Activated naive CD8-positive, alpha-beta T cell (primary cell): ENCODE results near the gene LCT.
"Not testable (repeated sequence)": the region's sequence is repeated elsewhere in the genome, so short reads cannot be mapped to it uniquely, and the experiment has no call there.

ENCODE experiments used
- H3K27ac Mint-ChIP-seq: one replicate; pipeline ENCODE4 v1.8.0; 2021; ENCODE audit warnings: mixed read lengths
- H3K27me3 Mint-ChIP-seq: one replicate; pipeline ENCODE4 v1.8.0; 2021; ENCODE audit warnings: mixed read lengths
- H3K36me3 Mint-ChIP-seq: one replicate; pipeline ENCODE4 v1.8.0; 2021; ENCODE audit warnings: mixed read lengths
- H3K4me1 Mint-ChIP-seq: one replicate; pipeline ENCODE4 v1.8.0; 2021; ENCODE audit warnings: low read depth, mixed read lengths
- H3K4me3 Mint-ChIP-seq: one replicate; pipeline ENCODE4 v1.8.0; 2021; ENCODE audit warnings: mild to moderate bottlenecking, mixed read lengths
- H3K9me3 Mint-ChIP-seq: one replicate; pipeline ENCODE4 v1.8.0; 2021; ENCODE audit warnings: low read depth, mixed read lengths

Gene LCT

DNA sequence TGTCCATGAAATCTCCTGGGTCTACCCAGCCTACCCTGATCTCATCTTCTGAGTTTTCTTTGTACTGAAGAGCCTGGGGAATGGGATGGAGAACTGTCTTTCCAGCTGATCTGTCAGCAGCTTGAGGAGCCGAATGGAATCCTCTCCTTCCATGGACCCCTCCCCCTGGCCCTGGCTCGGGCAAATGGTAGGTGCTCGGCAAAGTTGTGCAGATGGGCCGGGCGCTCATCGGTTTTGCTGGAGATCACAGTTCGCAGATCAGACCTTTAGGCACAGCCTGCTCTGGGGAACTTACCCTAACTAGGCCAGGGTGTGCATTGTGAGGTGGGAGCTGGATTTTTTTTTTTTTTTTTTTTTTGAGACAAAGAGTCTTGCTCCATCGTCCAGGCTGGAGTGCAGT, 40.4 kb downstream of the LCT start:
- Mint-ChIP-seq H3K4me1 (peaks cover 24% of the 10 kb centered on the region), H3K27ac (no peak overlapping the region)

DNA sequence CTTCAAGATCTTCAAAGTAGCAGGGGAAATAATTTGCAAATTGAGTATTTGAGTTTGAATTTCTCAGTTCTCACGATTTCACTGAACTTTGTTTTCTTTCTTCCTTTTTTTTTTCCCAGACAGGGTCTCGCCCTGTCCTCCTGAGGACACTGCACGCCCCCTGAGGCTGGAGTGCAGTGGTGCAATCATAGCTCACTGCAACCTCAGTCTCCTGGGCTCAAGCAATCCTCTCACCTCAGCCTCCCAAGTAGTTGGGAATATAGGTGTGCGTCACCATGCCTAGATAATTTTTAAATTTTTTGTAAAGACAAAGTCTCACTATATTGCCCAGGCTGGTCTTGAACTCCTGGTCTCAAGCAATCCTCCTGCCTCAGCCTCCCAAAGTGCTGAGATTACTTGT, 41.3 kb downstream of the LCT start:
- not testable (repeated sequence) for H3K36me3 Mint-ChIP-seq, H3K27ac Mint-ChIP-seq, H3K27me3 Mint-ChIP-seq, H3K9me3 Mint-ChIP-seq, H3K4me3 Mint-ChIP-seq
- peaks cover 28% of the 10 kb centered on the region for H3K4me1 Mint-ChIP-seq

More for the DNA sequence above, 40.4 kb downstream of the LCT start:
- Mint-ChIP-seq H3K9me3 (no peaks in the 10 kb centered on the region), H3K4me3 (no peak overlapping the region), H3K36me3 (peaks cover 6% of the 10 kb centered on the region), H3K27me3 (no peaks in the 10 kb centered on the region)

DNA sequence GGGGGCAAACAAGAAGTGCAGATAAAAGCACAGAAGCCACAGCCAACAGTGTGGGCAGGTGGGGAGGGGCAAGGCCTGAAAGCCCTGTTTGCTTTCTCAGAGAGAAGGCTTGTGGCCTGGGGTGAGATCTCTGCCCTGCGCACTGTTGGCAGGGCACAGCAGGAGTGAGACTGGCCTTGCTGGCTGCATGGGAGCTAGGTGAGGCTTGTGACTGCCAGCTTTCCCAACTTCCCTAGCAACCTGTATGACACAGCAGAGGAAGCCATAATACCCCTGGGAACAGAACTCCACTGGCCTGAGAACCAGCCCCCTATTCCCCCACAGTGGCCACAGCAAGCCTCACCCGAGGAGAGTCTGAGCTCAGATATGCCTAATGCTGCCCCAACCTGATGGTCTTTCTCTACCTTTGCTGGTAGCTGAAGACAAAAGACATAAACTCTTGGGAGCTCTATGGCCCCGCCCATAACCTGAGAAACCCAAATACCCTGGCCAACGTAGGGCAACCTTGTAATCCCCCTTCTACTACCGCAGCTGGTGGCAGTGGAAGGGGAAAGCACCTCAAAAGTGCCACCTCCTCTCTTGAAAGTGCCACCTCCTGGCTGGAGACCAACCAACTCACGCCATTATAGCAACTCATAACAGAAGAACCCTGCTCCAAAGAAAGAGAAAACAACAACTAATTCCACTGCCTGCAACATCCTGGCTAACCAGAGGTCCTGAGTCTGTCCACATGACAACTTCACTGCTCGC, 44.4 kb downstream of the LCT start:
- Mint-ChIP-seq H3K9me3 (no peaks in the 10 kb centered on the region), H3K27ac (peak overlapping the region; percentile 46), H3K4me1 (peaks cover 28% of the 10 kb centered on the region), H3K27me3 (no peaks in the 10 kb centered on the region), H3K4me3 (no peak overlapping the region), H3K36me3 (peaks cover 2% of the 10 kb centered on the region)

DNA sequence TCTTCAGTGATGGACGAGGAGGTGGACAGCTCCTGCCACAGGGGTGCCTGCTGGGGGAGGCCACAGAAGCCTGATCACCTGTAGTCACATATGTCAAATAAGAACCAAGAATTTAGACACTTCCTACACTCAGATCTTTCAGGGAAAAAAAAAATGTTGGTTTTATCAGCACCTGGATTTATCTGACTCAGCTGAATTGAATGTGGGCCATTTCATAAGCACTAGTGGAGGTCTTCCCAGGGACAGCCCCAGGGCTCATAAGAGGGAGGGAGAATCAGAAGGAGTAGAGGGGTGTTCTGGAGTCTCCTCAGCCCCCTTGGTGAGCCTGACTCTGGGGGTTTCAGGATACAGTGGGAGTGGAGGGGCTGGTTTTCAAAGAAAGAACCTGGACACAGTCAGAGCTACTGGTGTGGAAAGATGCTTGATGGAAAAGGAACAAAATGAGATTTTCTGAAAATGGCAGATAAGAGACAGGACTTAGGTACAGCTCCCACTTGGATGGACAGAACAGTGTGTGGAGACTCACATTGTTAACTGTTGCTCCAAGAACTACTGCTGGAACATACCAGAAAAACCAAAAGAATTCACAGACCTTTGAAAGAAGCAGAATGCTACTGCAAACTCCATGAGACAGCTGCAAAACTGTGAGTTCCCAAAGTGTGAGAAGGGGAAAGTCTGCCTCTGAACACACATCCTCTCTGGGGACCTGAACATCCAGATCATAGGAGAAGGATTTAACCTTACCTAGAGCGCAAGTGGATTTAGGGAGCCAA, 45.4 kb downstream of the LCT start:
- Mint-ChIP-seq H3K27me3 (no peaks in the 10 kb centered on the region), H3K9me3 (no peaks in the 10 kb centered on the region), H3K27ac (peak overlapping the region; percentile 4), H3K4me3 (no peak overlapping the region), H3K4me1 (peaks cover 25% of the 10 kb centered on the region), H3K36me3 (peaks cover 7% of the 10 kb centered on the region)

DNA sequence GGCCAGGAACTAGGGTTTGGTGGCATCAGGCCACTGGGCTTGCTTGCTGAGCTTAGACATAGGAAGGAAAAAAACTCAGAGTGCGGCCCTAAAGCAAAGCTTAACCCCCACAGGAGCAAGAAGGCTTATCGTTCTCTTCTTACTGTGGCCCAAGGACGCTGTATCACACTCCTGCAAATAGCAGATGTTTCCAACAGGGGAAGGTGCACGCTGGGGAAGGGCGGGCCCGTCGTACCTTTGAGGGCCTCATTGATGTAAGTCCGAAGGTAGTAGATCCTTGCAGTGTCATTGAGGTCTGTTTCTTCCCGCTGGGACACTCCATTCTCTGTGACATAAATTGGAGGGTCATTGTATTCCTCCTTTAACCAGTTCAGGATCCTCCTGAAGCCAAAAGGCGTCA, 46.6 kb downstream of the LCT start:
- H3K4me3 Mint-ChIP-seq: no peak overlapping the region
- no peaks in the 10 kb centered on the region for H3K27me3 Mint-ChIP-seq
- H3K27ac Mint-ChIP-seq: no peak overlapping the region
- peaks cover 10% of the 10 kb centered on the region for H3K36me3 Mint-ChIP-seq
- peaks cover 25% of the 10 kb centered on the region for H3K4me1 Mint-ChIP-seq
- H3K9me3 Mint-ChIP-seq: no peaks in the 10 kb centered on the region

DNA sequence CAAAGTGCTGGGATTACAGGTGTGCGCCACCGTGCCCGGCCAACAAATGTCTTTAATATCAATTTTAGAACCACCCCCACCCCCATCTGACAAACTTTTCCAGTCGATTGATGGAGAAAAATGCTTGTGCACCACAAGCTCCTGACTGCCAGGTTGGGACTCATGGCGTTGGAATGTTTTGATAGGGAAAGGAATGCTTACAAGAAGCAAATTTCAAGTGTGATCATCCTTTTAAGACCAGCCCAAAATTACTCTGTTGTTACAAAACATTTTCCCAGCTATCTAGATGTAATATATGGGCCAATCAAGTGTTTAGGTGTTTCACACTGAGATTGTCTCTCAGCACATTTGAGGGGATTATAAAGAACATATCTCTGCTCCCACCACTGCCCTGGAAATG, 50.2 kb downstream of the LCT start:
- H3K4me3 Mint-ChIP-seq: no peak overlapping the region
- H3K4me1 Mint-ChIP-seq: peaks cover 5% of the 10 kb centered on the region
- H3K27ac Mint-ChIP-seq: no peak overlapping the region
- H3K9me3 Mint-ChIP-seq: peaks cover 5% of the 10 kb centered on the region
- peaks cover 23% of the 10 kb centered on the region for H3K36me3 Mint-ChIP-seq
- H3K27me3 Mint-ChIP-seq: no peaks in the 10 kb centered on the region

DNA sequence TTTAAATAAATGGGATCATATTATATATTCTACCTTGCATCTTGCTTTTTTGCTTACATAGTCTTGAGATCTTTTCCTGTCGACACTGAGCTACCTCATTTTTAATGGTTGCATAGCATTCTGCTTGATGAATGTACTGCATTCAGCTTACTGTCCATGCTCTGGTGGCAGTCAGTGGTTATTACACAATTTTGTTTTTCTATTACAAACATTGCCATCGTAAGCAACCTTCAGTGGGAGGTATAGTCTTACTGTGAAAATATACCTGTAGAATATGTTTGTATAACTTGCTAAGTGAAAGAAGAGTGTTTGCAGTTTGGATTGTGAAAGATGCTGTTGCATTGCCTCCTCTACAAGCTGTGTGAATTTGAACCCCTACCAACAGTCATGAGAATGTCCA, 52.0 kb downstream of the LCT start:
- Mint-ChIP-seq H3K4me3 (no peak overlapping the region), H3K9me3 (peaks cover 5% of the 10 kb centered on the region), H3K4me1 (no peaks in the 10 kb centered on the region), H3K36me3 (peaks cover 27% of the 10 kb centered on the region), H3K27me3 (no peaks in the 10 kb centered on the region), H3K27ac (no peak overlapping the region)

DNA sequence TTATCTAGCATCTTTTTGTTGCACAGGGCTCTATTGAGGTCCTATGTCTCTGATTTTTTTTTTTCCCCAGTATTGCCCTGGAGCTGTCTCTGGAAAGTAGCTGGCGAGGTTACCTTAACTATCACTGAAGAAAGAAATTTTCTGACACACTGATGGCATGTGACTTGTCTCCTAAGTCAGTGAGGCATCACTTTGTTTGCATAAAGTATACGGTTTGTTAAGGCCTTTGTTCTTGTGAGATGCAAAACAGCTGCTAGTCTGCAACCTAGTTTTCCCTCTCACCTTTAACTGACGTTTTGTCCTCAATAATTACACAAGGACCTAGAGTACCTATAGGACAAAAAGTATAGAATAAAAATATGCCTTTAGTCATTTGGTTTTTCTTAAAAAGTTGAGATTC, 53.5 kb downstream of the LCT start:
- no peak overlapping the region for H3K27ac Mint-ChIP-seq
- no peak overlapping the region for H3K4me3 Mint-ChIP-seq
- H3K9me3 Mint-ChIP-seq: peaks cover 5% of the 10 kb centered on the region
- no peaks in the 10 kb centered on the region for H3K4me1 Mint-ChIP-seq
- peaks cover 27% of the 10 kb centered on the region for H3K36me3 Mint-ChIP-seq
- H3K27me3 Mint-ChIP-seq: no peaks in the 10 kb centered on the region

DNA sequence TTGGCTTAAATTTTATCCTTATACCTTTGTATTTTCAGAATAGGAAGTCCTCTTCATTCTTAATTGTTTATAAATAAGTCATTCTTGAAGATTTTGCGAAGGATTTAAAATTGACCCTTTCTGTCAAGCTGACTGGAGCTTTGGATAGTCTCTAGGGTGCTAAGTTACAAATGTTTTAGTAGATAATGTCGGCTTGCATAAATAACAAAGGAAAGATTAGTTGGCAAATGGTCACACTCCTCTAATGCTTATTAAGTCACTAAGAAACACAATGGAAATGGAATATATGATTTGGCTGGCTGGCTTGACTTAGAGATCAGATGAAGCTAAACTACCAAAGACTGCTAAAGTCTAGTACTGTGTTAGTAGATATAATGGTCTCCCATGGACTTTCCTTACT, 54.8 kb downstream of the LCT start:
- peaks cover 5% of the 10 kb centered on the region for H3K9me3 Mint-ChIP-seq
- no peaks in the 10 kb centered on the region for H3K4me1 Mint-ChIP-seq
- peaks cover 25% of the 10 kb centered on the region for H3K36me3 Mint-ChIP-seq
- peak overlapping the region; percentile 22 for H3K27ac Mint-ChIP-seq
- no peaks in the 10 kb centered on the region for H3K27me3 Mint-ChIP-seq
- no peak overlapping the region for H3K4me3 Mint-ChIP-seq

DNA sequence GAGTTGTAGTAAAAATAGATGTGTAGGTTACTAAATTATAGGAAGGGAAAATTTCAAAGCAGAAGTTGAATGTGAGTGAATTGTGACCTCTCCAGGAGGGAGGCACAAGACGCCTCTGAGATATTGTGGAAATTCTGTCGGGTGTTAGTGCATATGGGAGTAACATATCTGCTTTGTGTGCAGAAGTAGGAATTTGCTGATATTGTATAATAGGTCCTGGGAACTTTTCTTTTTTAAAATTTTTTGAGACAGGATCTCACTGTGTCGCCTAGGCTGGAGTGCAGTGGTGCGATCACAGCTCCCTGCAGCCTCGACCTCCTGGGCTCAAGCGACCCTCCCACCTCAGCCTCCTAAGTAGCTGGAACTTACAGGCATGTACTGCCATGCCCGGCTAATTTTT, 60.6 kb downstream of the LCT start:
- H3K4me3 Mint-ChIP-seq: no peak overlapping the region
- no peaks in the 10 kb centered on the region for H3K27me3 Mint-ChIP-seq
- H3K9me3 Mint-ChIP-seq: no peaks in the 10 kb centered on the region
- H3K36me3 Mint-ChIP-seq: peaks cover 15% of the 10 kb centered on the region
- no peak overlapping the region for H3K27ac Mint-ChIP-seq
- peaks cover 6% of the 10 kb centered on the region for H3K4me1 Mint-ChIP-seq

DNA sequence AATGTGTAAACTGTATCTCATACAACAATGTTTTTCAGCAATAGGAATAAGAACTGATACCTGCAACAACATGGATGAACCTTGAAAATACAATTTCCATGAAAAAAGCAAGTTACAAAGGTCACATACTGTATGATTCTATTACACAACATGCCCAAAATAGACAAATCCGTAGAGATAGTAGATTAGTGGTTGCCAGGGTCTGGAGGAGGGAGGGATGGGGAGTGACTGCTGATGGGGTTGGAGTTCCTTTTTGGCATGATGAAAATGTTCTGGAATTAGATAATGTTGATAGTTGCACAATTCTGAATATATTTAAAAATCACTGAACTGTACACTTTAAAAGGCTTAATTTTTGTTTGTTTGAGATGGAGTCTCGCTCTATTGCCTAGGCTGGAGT, 61.6 kb downstream of the LCT start:
- H3K36me3 Mint-ChIP-seq: peaks cover 14% of the 10 kb centered on the region
- no peaks in the 10 kb centered on the region for H3K27me3 Mint-ChIP-seq
- no peaks in the 10 kb centered on the region for H3K9me3 Mint-ChIP-seq
- H3K4me3 Mint-ChIP-seq: no peak overlapping the region
- peak overlapping the region; percentile 50 for H3K27ac Mint-ChIP-seq
- peaks cover 6% of the 10 kb centered on the region for H3K4me1 Mint-ChIP-seq

DNA sequence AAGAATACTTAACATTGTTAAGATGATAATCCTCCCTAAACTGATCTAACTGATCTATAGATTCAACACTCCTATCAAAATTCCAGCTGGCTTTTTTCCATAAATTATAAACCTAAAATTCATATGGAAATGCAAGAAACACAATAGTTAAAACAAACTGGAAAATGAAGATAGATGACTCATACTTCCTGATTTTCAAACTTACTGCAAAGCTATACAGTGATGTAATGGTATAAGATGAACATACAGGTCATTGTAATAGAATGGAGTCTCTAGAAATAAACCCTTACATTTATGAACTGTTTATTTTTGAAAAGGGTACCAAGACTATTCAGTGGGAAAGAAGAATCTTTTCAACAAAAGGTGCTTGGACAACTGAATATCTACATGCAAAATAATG, 63.1 kb downstream of the LCT start:
- H3K4me3 Mint-ChIP-seq: no peak overlapping the region
- H3K27ac Mint-ChIP-seq: no peak overlapping the region
- no peaks in the 10 kb centered on the region for H3K9me3 Mint-ChIP-seq
- peaks cover 17% of the 10 kb centered on the region for H3K36me3 Mint-ChIP-seq
- H3K27me3 Mint-ChIP-seq: no peaks in the 10 kb centered on the region
- peaks cover 6% of the 10 kb centered on the region for H3K4me1 Mint-ChIP-seq

DNA sequence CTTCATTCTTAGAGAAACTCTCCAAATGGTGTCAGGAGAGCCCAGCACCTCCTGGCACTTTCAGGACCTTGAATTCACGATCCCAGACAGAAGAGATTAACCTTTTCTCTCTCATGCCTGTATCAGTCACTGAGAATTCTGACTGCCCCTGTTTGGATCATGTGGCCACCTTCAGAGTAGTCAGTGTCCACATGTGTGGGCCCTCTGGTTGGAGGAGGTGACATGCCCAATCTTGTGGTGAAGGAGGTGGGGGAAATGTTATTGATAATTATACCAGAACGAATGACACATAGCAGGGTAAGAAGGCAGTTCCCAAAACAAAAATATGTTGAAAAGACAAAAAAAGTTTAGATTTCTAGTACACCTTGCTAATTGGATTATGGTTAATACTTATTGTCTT, 63.7 kb downstream of the LCT start:
- Mint-ChIP-seq H3K4me3 (no peak overlapping the region), H3K27ac (peak overlapping the region; percentile 54), H3K9me3 (no peaks in the 10 kb centered on the region), H3K36me3 (peaks cover 16% of the 10 kb centered on the region), H3K27me3 (no peaks in the 10 kb centered on the region), H3K4me1 (peaks cover 6% of the 10 kb centered on the region)

DNA sequence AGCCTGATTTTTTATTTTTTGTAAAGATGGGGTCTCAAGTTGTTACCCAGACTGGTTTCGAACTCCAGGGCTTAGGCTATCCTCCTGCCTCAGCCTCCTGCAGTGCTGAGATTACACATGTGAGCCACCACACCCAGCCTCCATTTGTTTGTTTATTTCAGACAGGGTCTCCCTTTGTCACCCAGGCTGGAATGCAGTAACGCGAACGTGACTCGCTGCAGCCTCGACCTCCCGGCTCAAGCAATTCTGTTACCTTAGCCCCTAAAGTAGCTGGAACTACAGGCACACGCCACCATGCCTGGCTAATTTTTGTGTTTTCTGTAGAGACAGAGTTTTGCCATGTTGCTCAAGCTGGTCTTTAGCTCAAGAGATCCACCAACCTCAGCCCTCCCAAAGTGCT, 68.1 kb downstream of the LCT start:
- no peaks in the 10 kb centered on the region for H3K27me3 Mint-ChIP-seq
- no peak overlapping the region for H3K27ac Mint-ChIP-seq
- H3K36me3 Mint-ChIP-seq: peaks cover 20% of the 10 kb centered on the region
- H3K9me3 Mint-ChIP-seq: no peaks in the 10 kb centered on the region
- H3K4me1 Mint-ChIP-seq: peaks cover 11% of the 10 kb centered on the region
- no peak overlapping the region for H3K4me3 Mint-ChIP-seq

DNA sequence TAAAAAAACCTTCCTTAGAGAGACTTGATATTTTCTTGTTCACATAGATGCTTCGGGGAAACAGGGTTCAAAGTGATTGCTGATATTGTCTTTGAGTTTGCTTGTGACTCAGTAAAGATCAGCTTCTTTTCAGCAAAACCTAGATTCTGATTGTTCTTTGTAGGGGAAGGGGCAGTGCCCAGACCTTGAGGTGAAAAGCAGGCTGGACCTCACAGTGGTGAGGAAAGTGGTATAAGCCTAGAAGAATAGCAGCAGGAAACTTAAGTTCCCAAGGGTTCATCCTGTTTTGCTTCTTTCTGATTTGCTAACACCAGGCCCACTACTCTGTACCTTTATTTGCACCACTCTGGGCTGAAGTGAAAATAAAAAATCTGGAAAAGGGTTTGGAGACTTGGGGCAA, 74.5 kb downstream of the LCT start:
- no peak overlapping the region for H3K4me3 Mint-ChIP-seq

DNA sequence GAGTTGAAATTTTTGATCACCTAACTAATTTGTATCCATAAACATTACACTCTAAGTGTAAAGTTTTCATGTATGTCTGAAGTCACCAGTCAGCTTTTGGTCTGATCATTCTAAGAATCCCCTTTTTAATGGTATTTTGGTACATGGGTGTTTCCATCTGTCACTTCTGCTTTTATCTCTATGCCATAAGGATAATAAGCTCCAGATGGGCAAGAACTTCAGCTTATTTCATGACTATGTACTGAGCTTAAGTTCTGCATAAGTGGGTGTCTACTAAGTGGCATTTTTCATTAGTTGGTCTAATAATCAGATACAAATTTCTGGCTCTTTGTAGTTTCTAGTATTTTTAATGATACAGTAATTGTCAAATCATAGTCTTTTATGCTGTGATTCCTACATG, 75.0 kb downstream of the LCT start:
- Mint-ChIP-seq H3K27ac (no peak overlapping the region), H3K4me1 (peaks cover 7% of the 10 kb centered on the region), H3K4me3 (no peak overlapping the region), H3K27me3 (no peaks in the 10 kb centered on the region), H3K9me3 (no peaks in the 10 kb centered on the region), H3K36me3 (peaks cover 10% of the 10 kb centered on the region)

More for the DNA sequence above, 74.5 kb downstream of the LCT start:
- peak overlapping the region; percentile 41 for H3K27ac Mint-ChIP-seq
- H3K36me3 Mint-ChIP-seq: peaks cover 11% of the 10 kb centered on the region
- no peaks in the 10 kb centered on the region for H3K9me3 Mint-ChIP-seq
- H3K27me3 Mint-ChIP-seq: no peaks in the 10 kb centered on the region
- peaks cover 9% of the 10 kb centered on the region for H3K4me1 Mint-ChIP-seq
